ENCODE data around the gene ARPC1A.
"Not testable (repeated sequence)": the region's sequence is repeated elsewhere in the genome, so short reads cannot be mapped to it uniquely, and the experiment has no call there.

The ARPC1A gene

GRCh38 chr7:99322659-99323058 lies 3.0 kb upstream of the ARPC1A start:
- DNase-seq (ENCODE audit: low spot score) = not testable (repeated sequence)

GRCh38 chr7:99324559-99324958 lies 1.1 kb upstream of the ARPC1A start:
- no peak for DNase-seq (ENCODE audit: low spot score)

GRCh38 chr7:99325001-99325493 lies 651 bp upstream of the ARPC1A start:
- DNase-seq (ENCODE audit: low spot score) = no peak

GRCh38 chr7:99326408-99326782 lies 697 bp downstream of the ARPC1A start:
- DNase-seq (ENCODE audit: low spot score) = no peak

- not testable (repeated sequence) for DNase-seq (ENCODE audit: low spot score)
Measured at GRCh38 chr7:99330314-99330961, 4.7 kb downstream of the ARPC1A start.

GRCh38 chr7:99331002-99331401 lies 5.3 kb downstream of the ARPC1A start:
- no peak for DNase-seq (ENCODE audit: low spot score)

GRCh38 chr7:99339595-99339994 lies 13.9 kb downstream of the ARPC1A start:
- DNase-seq (ENCODE audit: low spot score) = no peak

- no peak for DNase-seq (ENCODE audit: low spot score)
Measured at GRCh38 chr7:99340659-99341058, 15.0 kb downstream of the ARPC1A start.

GRCh38 chr7:99344061-99344647 lies 18.5 kb downstream of the ARPC1A start:
- no peak for DNase-seq (ENCODE audit: low spot score)

GRCh38 chr7:99350641-99351040 lies 24.9 kb downstream of the ARPC1A start:
- DNase-seq (ENCODE audit: low spot score) = not testable (repeated sequence)

- DNase-seq (ENCODE audit: low spot score) = no peak
Measured at GRCh38 chr7:99352247-99352646, 26.5 kb downstream of the ARPC1A start.

GRCh38 chr7:99355098-99355497 lies 29.4 kb downstream of the ARPC1A start:
- no peak for DNase-seq (ENCODE audit: low spot score)

- no peak for DNase-seq (ENCODE audit: low spot score)
Measured at GRCh38 chr7:99357701-99358490, 32.2 kb downstream of the ARPC1A start.

GRCh38 chr7:99358521-99358920 lies 32.8 kb downstream of the ARPC1A start:
- not testable (repeated sequence) for DNase-seq (ENCODE audit: low spot score)

GRCh38 chr7:99359465-99360154 lies 33.9 kb downstream of the ARPC1A start:
- DNase-seq (ENCODE audit: low spot score) = no peak

- no peak for DNase-seq (ENCODE audit: low spot score)
Measured at GRCh38 chr7:99362801-99363200, 37.1 kb downstream of the ARPC1A start.

- DNase-seq (ENCODE audit: low spot score) = no peak
Measured at GRCh38 chr7:99363286-99363685, 37.6 kb downstream of the ARPC1A start.

- DNase-seq (ENCODE audit: low spot score) = no peak
Measured at GRCh38 chr7:99365318-99366141, 39.8 kb downstream of the ARPC1A start.

- DNase-seq (ENCODE audit: low spot score) = no peak
Measured at GRCh38 chr7:99366646-99367045, 40.9 kb downstream of the ARPC1A start.

GRCh38 chr7:99368750-99369389 lies 43.2 kb downstream of the ARPC1A start:
- no peak for DNase-seq (ENCODE audit: low spot score)

GRCh38 chr7:99369767-99370391 lies 44.2 kb downstream of the ARPC1A start:
- DNase-seq (ENCODE audit: low spot score) = no peak
